ENCODE measurements around the gene CD37. TPM values are rescaled to one million over a fixed set of nuclear protein-coding genes. Genes with fewer than 3 reads are reported as not detected.
A peak's percentile ranks its signal among the peaks of the same experiment; 100 is the strongest.

Gene CD37, protein sequence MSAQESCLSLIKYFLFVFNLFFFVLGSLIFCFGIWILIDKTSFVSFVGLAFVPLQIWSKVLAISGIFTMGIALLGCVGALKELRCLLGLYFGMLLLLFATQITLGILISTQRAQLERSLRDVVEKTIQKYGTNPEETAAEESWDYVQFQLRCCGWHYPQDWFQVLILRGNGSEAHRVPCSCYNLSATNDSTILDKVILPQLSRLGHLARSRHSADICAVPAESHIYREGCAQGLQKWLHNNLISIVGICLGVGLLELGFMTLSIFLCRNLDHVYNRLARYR
- total RNA-seq (2012; rRNA removed) (not detected in 2 replicates), polyA plus RNA-seq (2012; rRNA removed) (not detected in 2 replicates), Bru-seq, nascent RNA (percentile 12 among the genes with signal in this experiment), BruChase-seq, experiment 1, labeled RNA remaining after a 6-hour chase (percentile 11 among the genes with signal in this experiment), BruChase-seq, experiment 2, labeled RNA remaining after a 2-hour chase (not detected)
- not detected in 2 replicates for polyA plus RNA-seq (2012; cell fraction: cytosol; rRNA removed)
- not detected in 2 replicates for polyA plus RNA-seq (2012; cell fraction: nucleus; rRNA removed; ENCODE audit: low replicate concordance)
- long read RNA-seq, partial matches to known transcripts: 0 of 1 reads
- long read RNA-seq, other reads (novel, unspliced or antisense): 1 of 1 reads

DNA sequence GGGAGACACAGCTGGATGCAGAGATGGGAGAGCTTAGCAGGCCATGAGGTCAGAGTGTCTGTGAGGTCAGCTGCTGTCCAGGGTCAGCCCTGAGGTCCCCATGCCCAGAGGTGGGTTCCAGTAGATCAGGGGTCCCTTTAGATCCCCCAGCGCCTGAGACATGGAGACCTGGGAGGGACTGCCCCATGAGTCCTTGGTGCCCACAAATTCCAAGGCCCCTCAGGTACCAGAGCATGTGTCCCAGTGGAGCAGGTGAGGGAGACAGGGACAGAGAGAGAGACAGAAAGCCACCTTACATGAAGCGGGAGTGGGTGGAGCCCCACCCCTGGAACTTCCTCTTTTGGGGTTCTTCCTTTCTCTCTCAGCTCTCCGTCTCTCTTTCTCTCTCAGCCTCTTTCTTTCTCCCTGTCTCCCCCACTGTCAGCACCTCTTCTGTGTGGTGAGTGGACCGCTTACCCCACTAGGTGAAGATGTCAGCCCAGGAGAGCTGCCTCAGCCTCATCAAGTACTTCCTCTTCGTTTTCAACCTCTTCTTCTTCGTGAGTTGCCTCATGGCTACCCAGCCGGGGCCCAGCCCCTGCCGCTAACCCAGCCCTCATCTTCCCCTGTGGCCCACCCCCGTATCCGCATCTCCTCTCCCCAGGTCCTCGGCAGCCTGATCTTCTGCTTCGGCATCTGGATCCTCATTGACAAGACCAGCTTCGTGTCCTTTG lies at the start of gene CD37:
CD37 (plus strand) TSS at position 336 of the 713 bp plus-strand sequence; CDS start at position 471, 135 bp downstream.
- POLR2A ChIA-PET (ENCODE audit: unreplicated experiment): interaction anchor here (0.6 kb wide), 1 partner anchor 45 kb away, joined by 10 read pairs; no protein-coding TSS in a partner anchor
- in situ Hi-C loops (cut with MboI; ENCODE audit: low sequenced_read_pairs): no loop called here
- TF ChIP-seq NFE2L2 (IDR thresholded peaks at IDR 0.05; ENCODE audit: low read depth, low read length): no peak
- TF ChIP-seq, protein P1, sequence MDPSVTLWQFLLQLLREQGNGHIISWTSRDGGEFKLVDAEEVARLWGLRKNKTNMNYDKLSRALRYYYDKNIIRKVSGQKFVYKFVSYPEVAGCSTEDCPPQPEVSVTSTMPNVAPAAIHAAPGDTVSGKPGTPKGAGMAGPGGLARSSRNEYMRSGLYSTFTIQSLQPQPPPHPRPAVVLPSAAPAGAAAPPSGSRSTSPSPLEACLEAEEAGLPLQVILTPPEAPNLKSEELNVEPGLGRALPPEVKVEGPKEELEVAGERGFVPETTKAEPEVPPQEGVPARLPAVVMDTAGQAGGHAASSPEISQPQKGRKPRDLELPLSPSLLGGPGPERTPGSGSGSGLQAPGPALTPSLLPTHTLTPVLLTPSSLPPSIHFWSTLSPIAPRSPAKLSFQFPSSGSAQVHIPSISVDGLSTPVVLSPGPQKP (IDR thresholded peaks at IDR 0.05; ENCODE audit: borderline replicate concordance, low read depth, low read length): no peak
- no peak for TF ChIP-seq SMC3 (IDR thresholded peaks at IDR 0.05; ENCODE audit: low read depth, low read length)
- TF ChIP-seq, protein P2, sequence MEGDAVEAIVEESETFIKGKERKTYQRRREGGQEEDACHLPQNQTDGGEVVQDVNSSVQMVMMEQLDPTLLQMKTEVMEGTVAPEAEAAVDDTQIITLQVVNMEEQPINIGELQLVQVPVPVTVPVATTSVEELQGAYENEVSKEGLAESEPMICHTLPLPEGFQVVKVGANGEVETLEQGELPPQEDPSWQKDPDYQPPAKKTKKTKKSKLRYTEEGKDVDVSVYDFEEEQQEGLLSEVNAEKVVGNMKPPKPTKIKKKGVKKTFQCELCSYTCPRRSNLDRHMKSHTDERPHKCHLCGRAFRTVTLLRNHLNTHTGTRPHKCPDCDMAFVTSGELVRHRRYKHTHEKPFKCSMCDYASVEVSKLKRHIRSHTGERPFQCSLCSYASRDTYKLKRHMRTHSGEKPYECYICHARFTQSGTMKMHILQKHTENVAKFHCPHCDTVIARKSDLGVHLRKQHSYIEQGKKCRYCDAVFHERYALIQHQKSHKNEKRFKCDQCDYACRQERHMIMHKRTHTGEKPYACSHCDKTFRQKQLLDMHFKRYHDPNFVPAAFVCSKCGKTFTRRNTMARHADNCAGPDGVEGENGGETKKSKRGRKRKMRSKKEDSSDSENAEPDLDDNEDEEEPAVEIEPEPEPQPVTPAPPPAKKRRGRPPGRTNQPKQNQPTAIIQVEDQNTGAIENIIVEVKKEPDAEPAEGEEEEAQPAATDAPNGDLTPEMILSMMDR (conservative IDR thresholded peaks at IDR 0.05; ENCODE audit: low read depth, low read length): no peak
- no peak for TF ChIP-seq RAD21 (IDR thresholded peaks at IDR 0.05; ENCODE audit: low read length)
- TF ChIP-seq CHD1 (IDR thresholded peaks at IDR 0.05; ENCODE audit: low read depth, low read length): no peak
- TF ChIP-seq FOS (IDR thresholded peaks at IDR 0.05; ENCODE audit: low read depth, low read length): no peak
- TF ChIP-seq, protein P3, sequence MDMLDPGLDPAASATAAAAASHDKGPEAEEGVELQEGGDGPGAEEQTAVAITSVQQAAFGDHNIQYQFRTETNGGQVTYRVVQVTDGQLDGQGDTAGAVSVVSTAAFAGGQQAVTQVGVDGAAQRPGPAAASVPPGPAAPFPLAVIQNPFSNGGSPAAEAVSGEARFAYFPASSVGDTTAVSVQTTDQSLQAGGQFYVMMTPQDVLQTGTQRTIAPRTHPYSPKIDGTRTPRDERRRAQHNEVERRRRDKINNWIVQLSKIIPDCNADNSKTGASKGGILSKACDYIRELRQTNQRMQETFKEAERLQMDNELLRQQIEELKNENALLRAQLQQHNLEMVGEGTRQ (IDR thresholded peaks at IDR 0.05; ENCODE audit: low read depth, low read length): no peak
- no peak for TF ChIP-seq CEBPB (IDR thresholded peaks at IDR 0.05; ENCODE audit: low read depth, low read length)
- TF ChIP-seq MXI1 (IDR thresholded peaks at IDR 0.05; ENCODE audit: borderline replicate concordance, low read depth, low read length): no peak
- no peak for TF ChIP-seq MAZ (IDR thresholded peaks at IDR 0.05; ENCODE audit: borderline replicate concordance, low read depth, low read length)
- no peak for TF ChIP-seq MAFK (IDR thresholded peaks at IDR 0.05; ENCODE audit: low read depth, low read length)

More for the DNA sequence above, at the start of gene CD37:
- no peak within 1 kb of the TSS for H3K27ac ChIP-seq (ENCODE audit: insufficient read depth, low read length)
- no peak for DNase-seq
- no peak within 1 kb of the TSS for H2BK15ac ChIP-seq (ENCODE audit: low read depth, low read length)
- H2BK5ac ChIP-seq (ENCODE audit: low read depth, low read length, poor library complexity, severe bottlenecking): no peak within 1 kb of the TSS
- no peak within 1 kb of the TSS for H4K8ac ChIP-seq (ENCODE audit: low read depth in 2 of 2, low read length in 2 of 2)
- peaks cover 5% of the 10 kb centered on the region; the same call in 1 of the 2 replicates for H4K20me1 ChIP-seq (ENCODE audit: insufficient read depth, low read length)
- no peak within 1 kb of the TSS for H2AK5ac ChIP-seq (ENCODE audit: low read depth, low read length)
- no peak within 1 kb of the TSS for H3K4me2 ChIP-seq (ENCODE audit: low read depth, low read length)
- no peak within 1 kb of the TSS for H3K23ac ChIP-seq (ENCODE audit: low read depth, low read length)
- CTCF ChIA-PET: no interaction called here
- no peak within 1 kb of the TSS for H3K14ac ChIP-seq (replicated peaks; ENCODE audit: low read depth, low read length)
- H3K9ac ChIP-seq (ENCODE audit: low read depth, low read length): no peak within 1 kb of the TSS
- no peak within 1 kb of the TSS for H2BK120ac ChIP-seq (ENCODE audit: low read depth, low read length)
- intact Hi-C loops (cut with micrococcal nuclease): no loop called here
- no peaks in the 10 kb centered on the region for H3K9me3 ChIP-seq (ENCODE audit: control insufficient read depth, insufficient read depth, low read length)
- ATAC-seq (ENCODE audit: low read depth): no peak
- dilution Hi-C loops (cut with HindIII; ENCODE audit: low sequenced_read_pairs, unreplicated experiment): no loop called here
- no peak within 1 kb of the TSS for H4K5ac ChIP-seq (ENCODE audit: low read depth, low read length)
- H3K4ac ChIP-seq (ENCODE audit: low read depth, low read length): no peak within 1 kb of the TSS
- H3K27me3 ChIP-seq (ENCODE audit: control insufficient read depth, insufficient read depth, low read length): no peaks in the 10 kb centered on the region
- no peaks in the 10 kb centered on the region; a peak in 1 of 4 replicates for H3K79me1 ChIP-seq (ENCODE audit: low read depth in 1 of 2, low read length in 2 of 2)
- no peak within 1 kb of the TSS for H3K4me3 ChIP-seq (ENCODE audit: insufficient read depth, low read depth, low read length)
- H4K91ac ChIP-seq (ENCODE audit: insufficient read depth, low read depth, low read length): no peak within 1 kb of the TSS
- no peak within 1 kb of the TSS for H3K18ac ChIP-seq (ENCODE audit: low read depth, low read length)
- no peaks in the 10 kb centered on the region for H3K4me1 ChIP-seq (ENCODE audit: control insufficient read depth, insufficient read depth, low read length)
- 100% methylated on average over 2 of the region's 13 CpGs; no CpG with 5 or more reads in 1 of the 2 experiments for WGBS, 2 experiments (ENCODE audit: extremely low coverage in 2 of 2, insufficient read length in 1 of 2)
- no peak within 1 kb of the TSS for H2AK9ac ChIP-seq (replicated peaks; ENCODE audit: low read depth, low read length, poor library complexity)
- peaks cover 8% of the 10 kb centered on the region; the same call in 1 of the 2 replicates for H3K9me1 ChIP-seq (ENCODE audit: insufficient read depth, low read length)
- H2AFZ ChIP-seq (replicated peaks; ENCODE audit: low read length, poor library complexity): no peak within 1 kb of the TSS
- no peak within 1 kb of the TSS for H2BK20ac ChIP-seq (ENCODE audit: low read depth, low read length)
- H3K36me3 ChIP-seq (ENCODE audit: control insufficient read depth, insufficient read depth, low read length): peaks cover 7% of the 10 kb centered on the region
- BruUV-seq (replicated peaks): no TSS peak
- H3K56ac ChIP-seq (ENCODE audit: extremely low read depth, insufficient read depth, low read length): no peak within 1 kb of the TSS
